WERI-Rb-1 (cell line): Measurements from ENCODE around the gene PRKCE.

Experiments used
- DNase-seq: peaks from one replicate; pipeline ENCODE4 v3.0.0-alpha.2; 2020
- H3K27ac ChIP-seq: fragments of 250-450 bp; sonication (Bioruptor Pico); 2 replicates; pipeline ENCODE4 v1.5.1; 2020; ENCODE audit warnings: mild to moderate bottlenecking, moderate library complexity
- H3K27me3 ChIP-seq: fragments of 250-450 bp; sonication (Bioruptor Pico); 2 replicates; pipeline ENCODE4 v1.5.1; 2021; ENCODE audit warnings: mild to moderate bottlenecking, low read depth, moderate library complexity; ENCODE audit not compliant: insufficient read depth, severe bottlenecking
- H3K36me3 ChIP-seq: fragments of 250-450 bp; sonication (Bioruptor Pico); 2 replicates; pipeline ENCODE4 v1.5.1; 2020; ENCODE audit warnings: mild to moderate bottlenecking, moderate library complexity
- H3K4me3 ChIP-seq: 2 replicates; pipeline ENCODE4 v1.5.1; 2011; ENCODE audit warnings: low read depth, mild to moderate bottlenecking, control low read depth, low read length
- H3K9me3 ChIP-seq: fragments of 250-450 bp; sonication (Bioruptor Pico); 2 replicates; pipeline ENCODE4 v1.5.1; 2021; ENCODE audit warnings: mild to moderate bottlenecking, moderate library complexity; ENCODE audit not compliant: severe bottlenecking
- TF ChIP-seq, protein P1 (sequence below): IDR thresholded peaks from 2 replicates; pipeline ENCODE4 v1.5.1; 2011; ENCODE audit warnings: low read depth, mild to moderate bottlenecking, control low read depth, inconsistent platforms, low read length

PRKCE gene

DNA sequence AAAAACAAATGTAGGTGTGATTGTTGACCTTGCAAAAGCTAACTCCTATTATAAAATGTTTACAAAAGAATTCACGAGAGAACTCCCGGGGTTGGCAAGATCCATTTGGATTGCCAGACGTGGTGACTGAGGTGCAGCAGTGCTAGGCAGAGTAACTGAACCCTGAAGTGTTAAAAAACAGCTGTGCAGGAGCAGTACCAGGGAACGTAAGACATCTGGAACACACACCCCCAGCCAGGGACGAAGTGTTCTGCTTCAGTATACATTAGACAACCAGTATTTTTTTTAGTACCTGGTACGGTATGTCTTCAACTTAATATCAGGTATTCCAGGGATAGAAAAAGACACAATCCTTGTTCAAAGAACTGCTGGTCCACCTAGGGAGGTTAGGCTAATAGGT is 373.6 kb downstream of the PRKCE start:
- TF ChIP-seq, protein P1, sequence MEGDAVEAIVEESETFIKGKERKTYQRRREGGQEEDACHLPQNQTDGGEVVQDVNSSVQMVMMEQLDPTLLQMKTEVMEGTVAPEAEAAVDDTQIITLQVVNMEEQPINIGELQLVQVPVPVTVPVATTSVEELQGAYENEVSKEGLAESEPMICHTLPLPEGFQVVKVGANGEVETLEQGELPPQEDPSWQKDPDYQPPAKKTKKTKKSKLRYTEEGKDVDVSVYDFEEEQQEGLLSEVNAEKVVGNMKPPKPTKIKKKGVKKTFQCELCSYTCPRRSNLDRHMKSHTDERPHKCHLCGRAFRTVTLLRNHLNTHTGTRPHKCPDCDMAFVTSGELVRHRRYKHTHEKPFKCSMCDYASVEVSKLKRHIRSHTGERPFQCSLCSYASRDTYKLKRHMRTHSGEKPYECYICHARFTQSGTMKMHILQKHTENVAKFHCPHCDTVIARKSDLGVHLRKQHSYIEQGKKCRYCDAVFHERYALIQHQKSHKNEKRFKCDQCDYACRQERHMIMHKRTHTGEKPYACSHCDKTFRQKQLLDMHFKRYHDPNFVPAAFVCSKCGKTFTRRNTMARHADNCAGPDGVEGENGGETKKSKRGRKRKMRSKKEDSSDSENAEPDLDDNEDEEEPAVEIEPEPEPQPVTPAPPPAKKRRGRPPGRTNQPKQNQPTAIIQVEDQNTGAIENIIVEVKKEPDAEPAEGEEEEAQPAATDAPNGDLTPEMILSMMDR = no peak
- DNase-seq = no peak
- Histone ChIP-seq H3K9me3 (no peaks in the 10 kb centered on the region), H3K27me3 (no peaks in the 10 kb centered on the region), H3K4me3 (no peak overlapping the region), H3K36me3 (no peaks in the 10 kb centered on the region), H3K27ac (peak overlapping the region; percentile 21)

DNA sequence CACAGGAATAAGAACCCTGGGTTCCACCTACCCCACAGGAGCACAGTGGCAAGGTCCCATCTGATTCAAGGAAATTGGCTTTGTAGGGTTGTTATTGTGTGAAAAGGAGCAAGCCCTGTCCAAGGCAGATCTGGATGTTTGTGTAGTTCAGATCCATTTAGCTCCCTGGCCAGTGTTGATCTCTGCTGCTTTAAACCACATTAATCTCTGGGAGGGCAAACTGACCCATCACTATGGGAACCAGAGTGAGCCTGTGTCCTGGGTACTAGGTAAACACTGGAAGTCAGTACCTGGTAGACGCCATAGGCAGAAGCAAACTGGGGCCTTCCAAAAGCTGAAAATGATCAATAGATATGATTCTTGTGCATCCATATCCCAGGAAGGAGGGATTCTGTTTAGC is 374.2 kb downstream of the PRKCE start:
- peak overlapping the region; percentile 8; the same call in 1 of the 2 replicates for H3K27ac ChIP-seq
- H3K4me3 ChIP-seq = no peak overlapping the region

DNA sequence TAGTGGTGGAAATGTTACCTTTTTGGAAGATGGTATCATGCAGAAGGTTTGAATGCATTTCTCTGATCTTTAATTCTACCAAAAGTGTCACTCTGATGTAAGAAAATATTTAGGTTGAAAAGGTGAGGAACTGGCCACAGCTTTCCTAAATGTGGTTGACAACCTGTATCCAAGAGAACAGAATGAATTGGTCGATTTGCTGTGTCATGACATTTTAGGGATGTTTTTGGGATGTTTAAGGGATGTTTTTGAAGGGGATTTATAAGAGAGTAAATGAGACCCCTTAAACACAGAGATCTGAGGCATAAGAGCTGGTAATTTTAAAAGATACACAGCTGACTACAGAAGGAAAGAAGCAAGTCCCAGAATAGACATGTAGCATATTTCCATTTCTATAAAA is 375.0 kb downstream of the PRKCE start:
- Histone ChIP-seq H3K27ac (no peak overlapping the region), H3K4me3 (no peak overlapping the region), H3K9me3 (no peaks in the 10 kb centered on the region), H3K27me3 (no peaks in the 10 kb centered on the region), H3K36me3 (no peaks in the 10 kb centered on the region)
- no peak for DNase-seq
- TF ChIP-seq, protein P1 = no peak

More for the DNA sequence above, 374.2 kb downstream of the PRKCE start:
- Histone ChIP-seq H3K27me3 (no peaks in the 10 kb centered on the region), H3K9me3 (no peaks in the 10 kb centered on the region), H3K36me3 (no peaks in the 10 kb centered on the region)
- TF ChIP-seq, protein P1 = no peak
- peak; percentile 48 for DNase-seq

DNA sequence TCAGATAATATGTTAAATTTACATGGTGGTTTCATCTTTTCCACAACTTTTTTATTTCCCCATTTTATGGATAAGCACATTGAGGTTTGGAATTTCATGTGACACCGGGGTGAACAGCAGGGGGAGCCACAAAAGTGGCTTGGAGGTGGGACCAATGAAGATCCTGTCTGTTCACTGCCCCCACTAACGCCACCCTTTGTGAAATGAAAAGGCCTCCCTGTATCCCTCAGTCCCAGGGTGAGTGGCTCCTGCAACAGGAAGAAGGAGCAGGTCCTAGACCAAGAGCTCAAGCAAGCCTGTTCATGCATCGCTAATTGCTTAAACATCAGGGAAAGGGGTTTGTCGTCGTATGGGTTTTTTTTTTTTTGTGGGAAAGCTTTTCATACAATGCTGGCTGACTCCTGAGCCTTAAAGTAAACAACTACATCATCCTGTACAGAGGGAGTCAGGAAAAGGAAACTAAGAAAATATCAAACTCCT is 377.9 kb downstream of the PRKCE start:
- no peak for DNase-seq
- H3K4me3 ChIP-seq = no peak overlapping the region
- H3K27me3 ChIP-seq = no peaks in the 10 kb centered on the region
- no peaks in the 10 kb centered on the region for H3K36me3 ChIP-seq
- no peak overlapping the region for H3K27ac ChIP-seq
- TF ChIP-seq, protein P1 = peak; percentile 5; the same call in 1 of the 2 replicates
- no peaks in the 10 kb centered on the region for H3K9me3 ChIP-seq

DNA sequence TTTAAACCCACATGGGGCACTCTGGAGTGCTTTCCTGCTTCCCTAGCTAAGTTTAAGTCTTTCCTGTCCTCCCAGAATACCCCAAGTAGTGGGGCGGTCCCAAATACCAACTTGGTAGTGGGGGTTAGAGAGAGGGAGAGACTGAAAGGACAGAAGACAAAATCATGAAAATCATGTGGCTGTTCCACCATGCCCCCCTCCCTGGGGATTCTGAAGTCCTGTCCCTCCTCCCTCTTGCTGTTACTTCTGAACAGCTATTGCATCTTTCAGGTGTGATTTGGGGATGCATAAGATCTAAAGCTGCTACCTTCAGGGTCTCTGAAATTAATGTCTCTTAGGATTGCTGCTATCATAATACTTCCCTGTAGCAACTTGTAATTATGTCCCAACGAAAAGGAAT is 378.9 kb downstream of the PRKCE start:
- Histone ChIP-seq H3K27me3 (no peaks in the 10 kb centered on the region), H3K36me3 (no peaks in the 10 kb centered on the region), H3K27ac (no peak overlapping the region), H3K4me3 (no peak overlapping the region), H3K9me3 (no peaks in the 10 kb centered on the region)
- no peak for DNase-seq
- TF ChIP-seq, protein P1 = no peak

DNA sequence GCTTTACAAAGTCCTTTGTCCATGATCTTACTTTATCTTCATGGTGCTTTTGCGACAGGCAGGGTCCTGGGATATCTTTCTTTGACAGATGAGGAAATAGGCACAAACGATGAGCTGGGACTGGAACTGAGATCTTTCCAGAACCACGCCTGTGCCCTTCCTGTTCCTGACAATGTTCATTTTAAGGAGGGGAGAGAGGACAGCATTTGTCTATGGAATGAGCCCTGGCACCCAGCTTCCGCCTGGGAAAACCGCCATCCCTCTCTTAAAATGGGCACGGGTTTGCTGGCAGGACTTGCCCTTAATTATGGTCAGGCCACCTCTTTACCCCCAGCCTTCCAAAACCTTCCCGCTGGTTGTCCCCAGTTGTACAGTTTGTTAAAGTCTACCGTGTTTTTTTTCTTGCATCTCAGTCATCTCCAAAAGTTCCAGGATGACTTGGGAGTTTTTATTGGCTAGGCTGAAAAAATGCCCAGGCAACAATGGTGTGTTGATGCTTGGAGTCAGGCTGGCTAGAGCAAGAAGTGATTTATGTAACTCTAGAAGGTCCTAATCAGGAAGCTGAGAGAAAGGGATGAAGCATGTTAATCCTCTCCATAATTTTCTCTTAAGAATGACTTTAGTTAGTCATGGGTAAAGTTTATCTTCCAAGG is 380.8 kb downstream of the PRKCE start:
- H3K4me3 ChIP-seq = no peak overlapping the region
- H3K27me3 ChIP-seq = no peaks in the 10 kb centered on the region
- TF ChIP-seq, protein P1 = no peak
- H3K27ac ChIP-seq = no peak overlapping the region
- H3K36me3 ChIP-seq = no peaks in the 10 kb centered on the region
- no peak for DNase-seq
- H3K9me3 ChIP-seq = no peaks in the 10 kb centered on the region
